MCF 10A (cell line): ENCODE measurements around the gene TRIML2. TPM values are rescaled to one million over a fixed set of nuclear protein-coding genes. Genes with fewer than 3 reads are reported as not detected.

ENCODE experiments used
- Bru-seq: library from RNA; stranded (reverse); fragments of 400-500 nt; gene quantifications from one replicate; lab custom pipeline; 2021; lab: Mats Ljungman, UMichigan
- BruChase-seq, 2 experiments: library from RNA; stranded (reverse); fragments of 400-500 nt; gene quantifications; one replicate each; lab custom pipeline; 2021; lab: Mats Ljungman, UMichigan
- BruUV-seq: library from RNA; stranded (reverse); fragments of 400-500 nt; replicated peaks from 2 replicates; lab custom pipeline; 2021; lab: Mats Ljungman, UMichigan
- CTCF ChIA-PET: fragments of 300-600 bp; sonication (Branson Sonifier 250); formaldehyde crosslinking; extraction: SDS; loops from one replicate; lab custom pipeline; 2021; ENCODE audit warnings: antibody characterized with exemption, inconsistent platforms; lab: Yijun Ruan, JAX
- POLR2A ChIA-PET: fragments of 300-600, 350-650 bp; sonication (Branson Sonifier 250); formaldehyde crosslinking; extraction: SDS; loops from one replicate; lab custom pipeline; 2020; ENCODE audit warnings: antibody characterized with exemption, inconsistent platforms; lab: Yijun Ruan, JAX
- DNase-seq: peaks from one replicate; pipeline ENCODE4 v3.0.0-alpha.2; 2018; ENCODE audit not compliant: unreplicated experiment
- H3K27ac Mint-ChIP-seq: one replicate; pipeline ENCODE4 v1.8.0; 2022; ENCODE audit warnings: mild to moderate bottlenecking, low read depth, mixed read lengths; ENCODE audit not compliant: unreplicated experiment
- H3K27me3 Mint-ChIP-seq: one replicate; pipeline ENCODE4 v1.8.0; 2022; ENCODE audit warnings: mixed read lengths; ENCODE audit not compliant: insufficient read depth, unreplicated experiment
- H3K36me3 Mint-ChIP-seq: one replicate; pipeline ENCODE4 v1.8.0; 2022; ENCODE audit warnings: mild to moderate bottlenecking, moderate library complexity, mixed read lengths; ENCODE audit not compliant: insufficient read depth, unreplicated experiment
- H3K4me1 Mint-ChIP-seq: one replicate; pipeline ENCODE4 v1.8.0; 2022; ENCODE audit warnings: mixed read lengths; ENCODE audit not compliant: insufficient read depth, unreplicated experiment
- H3K4me3 Mint-ChIP-seq: one replicate; pipeline ENCODE4 v1.8.0; 2022; ENCODE audit warnings: mild to moderate bottlenecking, moderate library complexity, mixed read lengths; ENCODE audit not compliant: unreplicated experiment
- H3K9me3 Mint-ChIP-seq: one replicate; pipeline ENCODE4 v1.8.0; 2022; ENCODE audit warnings: mixed read lengths; ENCODE audit not compliant: unreplicated experiment
- intact Hi-C: fragments of 100-400 bp; cut with micrococcal nuclease; formaldehyde crosslinking; loops from 2 replicates; pipeline ENCODE4 v1.14.1; 2022
- long read RNA-seq: library from polyadenylated mRNA; stranded (forward); transcript quantifications from one replicate; pipeline ENCODE4 v2.0.0, GENCODE V29; 2022
- total RNA-seq: library from RNA; stranded (reverse); gene quantifications from 2 replicates; pipeline ENCODE4 v1.2.3, GENCODE V29; 2022
- TF ChIP-seq, protein P1 (sequence below): fragments of 200-600 bp; IDR thresholded peaks from one replicate; pipeline ENCODE4 v1.8.0; 2022; ENCODE audit warnings: antibody characterized with exemption, mild to moderate bottlenecking; ENCODE audit not compliant: unreplicated experiment

TRIML2 gene, protein sequence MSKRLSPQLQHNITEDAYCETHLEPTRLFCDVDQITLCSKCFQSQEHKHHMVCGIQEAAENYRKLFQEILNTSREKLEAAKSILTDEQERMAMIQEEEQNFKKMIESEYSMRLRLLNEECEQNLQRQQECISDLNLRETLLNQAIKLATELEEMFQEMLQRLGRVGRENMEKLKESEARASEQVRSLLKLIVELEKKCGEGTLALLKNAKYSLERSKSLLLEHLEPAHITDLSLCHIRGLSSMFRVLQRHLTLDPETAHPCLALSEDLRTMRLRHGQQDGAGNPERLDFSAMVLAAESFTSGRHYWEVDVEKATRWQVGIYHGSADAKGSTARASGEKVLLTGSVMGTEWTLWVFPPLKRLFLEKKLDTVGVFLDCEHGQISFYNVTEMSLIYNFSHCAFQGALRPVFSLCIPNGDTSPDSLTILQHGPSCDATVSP
- total RNA-seq (4.9 and 6.7 TPM in 2 replicates), Bru-seq, nascent RNA (percentile 41 among the genes with signal in this experiment), BruChase-seq, experiment 1, labeled RNA remaining after a 6-hour chase (percentile 48 among the genes with signal in this experiment), BruChase-seq, experiment 2, labeled RNA remaining after a 2-hour chase (percentile 48 among the genes with signal in this experiment)
- long read RNA-seq, partial matches to known transcripts, result 2 of 11 reads
- long read RNA-seq, other reads (novel, unspliced or antisense), result 9 of 11 reads

DNA sequence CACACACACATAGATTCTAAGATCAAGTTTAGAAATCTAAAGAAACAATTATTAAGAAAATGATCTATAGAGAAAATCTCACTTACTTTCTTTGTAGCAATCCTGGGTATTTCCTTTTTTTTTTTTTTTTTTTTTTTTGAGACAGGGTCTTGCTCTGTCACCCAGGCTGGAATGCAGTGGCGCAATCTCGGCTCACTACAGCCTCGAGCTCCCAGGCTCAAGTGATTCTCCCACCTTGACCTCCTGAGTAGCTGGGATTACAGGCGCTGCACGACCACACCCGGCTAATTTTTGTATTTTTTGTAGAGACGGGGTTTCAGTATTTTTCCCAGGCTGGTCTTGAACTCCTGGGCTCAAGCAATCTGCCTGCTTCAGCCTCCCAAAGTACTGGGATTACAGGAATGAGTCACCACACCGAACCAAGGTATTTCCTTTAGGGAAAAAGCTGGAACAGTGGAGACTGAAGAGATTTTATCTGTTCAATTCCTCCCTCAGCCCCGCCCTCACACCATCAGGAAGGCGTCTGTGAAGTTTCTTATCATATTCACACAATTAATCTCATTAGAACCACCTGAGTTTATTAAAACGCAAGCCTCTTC lies at the start of gene TRIML2:
TRIML2 (minus strand) TSS at position 447 of the 599 bp plus-strand sequence. CDS start 4,235 bp downstream, outside the sequence.
- TF ChIP-seq, protein P1, sequence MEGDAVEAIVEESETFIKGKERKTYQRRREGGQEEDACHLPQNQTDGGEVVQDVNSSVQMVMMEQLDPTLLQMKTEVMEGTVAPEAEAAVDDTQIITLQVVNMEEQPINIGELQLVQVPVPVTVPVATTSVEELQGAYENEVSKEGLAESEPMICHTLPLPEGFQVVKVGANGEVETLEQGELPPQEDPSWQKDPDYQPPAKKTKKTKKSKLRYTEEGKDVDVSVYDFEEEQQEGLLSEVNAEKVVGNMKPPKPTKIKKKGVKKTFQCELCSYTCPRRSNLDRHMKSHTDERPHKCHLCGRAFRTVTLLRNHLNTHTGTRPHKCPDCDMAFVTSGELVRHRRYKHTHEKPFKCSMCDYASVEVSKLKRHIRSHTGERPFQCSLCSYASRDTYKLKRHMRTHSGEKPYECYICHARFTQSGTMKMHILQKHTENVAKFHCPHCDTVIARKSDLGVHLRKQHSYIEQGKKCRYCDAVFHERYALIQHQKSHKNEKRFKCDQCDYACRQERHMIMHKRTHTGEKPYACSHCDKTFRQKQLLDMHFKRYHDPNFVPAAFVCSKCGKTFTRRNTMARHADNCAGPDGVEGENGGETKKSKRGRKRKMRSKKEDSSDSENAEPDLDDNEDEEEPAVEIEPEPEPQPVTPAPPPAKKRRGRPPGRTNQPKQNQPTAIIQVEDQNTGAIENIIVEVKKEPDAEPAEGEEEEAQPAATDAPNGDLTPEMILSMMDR, result no peak
- H3K9me3 Mint-ChIP-seq, result no peaks in the 10 kb centered on the region
- peak within 1 kb of the TSS; percentile 57 for H3K4me3 Mint-ChIP-seq
- no TSS peak for BruUV-seq
- H3K27ac Mint-ChIP-seq, result peak within 1 kb of the TSS; percentile 86
- intact Hi-C loops, result loop anchor here (5.0 to 10.0 kb wide), 2 partner anchors 87 to 1016 kb away; no protein-coding TSS in a partner anchor
- POLR2A ChIA-PET, result interaction anchor here (0.6 to 1.1 kb wide), 3 partner anchors 72 to 1791 kb away, joined by 3 read pairs; no protein-coding TSS in a partner anchor
- CTCF ChIA-PET, result interaction anchor here (0.5 to 0.9 kb wide), 2 partner anchors 115 to 469 kb away, joined by 4 read pairs; no protein-coding TSS in a partner anchor
- H3K36me3 Mint-ChIP-seq, result peaks cover 10% of the 10 kb centered on the region
- H3K27me3 Mint-ChIP-seq, result no peaks in the 10 kb centered on the region
- DNase-seq, result peak; percentile 62
- H3K4me1 Mint-ChIP-seq, result peaks cover 44% of the 10 kb centered on the region

DNA sequence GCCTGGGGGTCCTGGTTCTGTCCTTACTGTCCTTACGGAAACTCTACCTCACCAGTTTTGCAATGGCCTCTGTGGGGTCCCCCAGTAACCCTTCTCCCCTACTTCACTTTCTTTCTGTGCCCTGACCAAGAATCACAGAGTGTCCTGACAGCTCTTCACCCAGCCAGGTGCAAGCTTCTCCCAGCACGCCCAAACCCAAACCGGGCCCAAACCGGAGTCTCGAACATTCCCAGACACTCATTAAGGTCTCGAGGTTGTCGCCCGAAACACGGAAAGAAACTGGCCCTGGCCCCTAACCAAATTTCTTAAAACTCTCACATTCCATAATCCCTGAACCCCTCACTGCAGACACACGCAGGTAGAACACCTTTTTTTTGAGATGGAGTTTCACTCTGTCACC lies 48.9 kb upstream of the TRIML2 start:
- TF ChIP-seq, protein P1, result no peak
- Mint-ChIP-seq H3K4me3 (no peak overlapping the region), H3K27ac (no peak overlapping the region), H3K4me1 (no peaks in the 10 kb centered on the region), H3K9me3 (peaks cover 8% of the 10 kb centered on the region), H3K27me3 (no peaks in the 10 kb centered on the region), H3K36me3 (peaks cover 9% of the 10 kb centered on the region)
- no TSS peak for BruUV-seq
- ChIA-PET CTCF (interaction anchor here (0.7 kb wide), 1 partner anchor 431 kb away, joined by 3 read pairs; no protein-coding TSS in a partner anchor), POLR2A (no interaction called here)
- intact Hi-C loops, result no loop called here
- no peak for DNase-seq

DNA sequence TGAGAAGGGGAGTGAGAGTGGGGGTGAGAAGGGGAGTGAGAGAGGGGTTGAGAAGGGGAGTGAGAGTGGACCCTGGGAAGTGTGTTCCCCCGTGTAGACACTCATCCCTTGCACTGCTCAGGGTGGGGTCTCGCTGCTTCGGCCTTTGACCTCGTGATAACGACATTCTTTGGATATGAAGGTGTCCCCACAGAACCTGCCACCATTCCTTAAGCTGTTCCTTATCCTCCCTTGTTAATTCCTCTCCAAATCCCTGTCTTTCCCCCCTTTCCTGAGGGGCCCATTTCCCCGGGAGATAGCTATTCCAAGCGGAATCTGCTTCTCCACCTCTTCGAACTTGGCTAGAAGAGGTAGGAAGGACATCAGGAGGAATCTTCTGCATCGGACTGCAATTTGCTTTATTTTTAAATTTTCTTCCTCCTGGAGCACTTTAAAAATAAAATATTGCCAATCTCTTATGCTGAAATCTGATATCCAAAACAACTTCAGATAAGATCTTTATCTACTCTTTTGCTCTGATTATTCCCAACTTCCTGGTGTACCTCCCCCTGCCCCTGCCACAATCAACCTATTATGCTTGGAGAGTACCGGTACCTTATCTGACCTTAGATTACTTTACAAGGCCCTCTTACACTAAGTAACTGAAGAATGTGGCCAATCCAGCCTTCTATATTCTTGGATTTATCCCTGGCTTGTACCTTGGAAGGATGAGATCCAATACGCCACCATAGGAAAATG lies 45.4 kb upstream of the TRIML2 start:
- no peak for DNase-seq
- no TSS peak for BruUV-seq
- POLR2A ChIA-PET, result no interaction called here
- H3K36me3 Mint-ChIP-seq, result peaks cover 7% of the 10 kb centered on the region
- no peaks in the 10 kb centered on the region for H3K27me3 Mint-ChIP-seq
- intact Hi-C loops, result no loop called here
- CTCF ChIA-PET, result no interaction called here
- H3K27ac Mint-ChIP-seq, result no peak overlapping the region
- H3K4me3 Mint-ChIP-seq, result no peak overlapping the region
- peaks cover 8% of the 10 kb centered on the region for H3K9me3 Mint-ChIP-seq
- TF ChIP-seq, protein P1, result no peak
- no peaks in the 10 kb centered on the region for H3K4me1 Mint-ChIP-seq
